PC-3 (cell line): ENCODE results near the gene ABLIM1. TPM values are rescaled to one million over a fixed set of nuclear protein-coding genes. Genes with fewer than 3 reads are reported as not detected.

Experiments used
- ATAC-seq: fragments of 200-7000 bp; cut with Tn5 transposase; 2 replicates; pipeline ENCODE4 v1.9.1; 2020; ENCODE audit warnings: mild to moderate bottlenecking, moderate library complexity
- BruUV-seq: library from RNA; stranded (reverse); fragments of 400-500 nt; replicated peaks from 2 replicates; lab custom pipeline; 2021; lab: Mats Ljungman, UMichigan
- CTCF ChIA-PET: fragments of 300-600 bp; sonication (Branson Sonifier 250); formaldehyde crosslinking; loops from one replicate; lab custom pipeline; 2022; ENCODE audit warnings: antibody characterized with exemption; lab: Charles Lee
- POLR2A ChIA-PET: fragments of 300-600 bp; sonication (Branson Sonifier 250); formaldehyde crosslinking; loops from one replicate; lab custom pipeline; 2022; ENCODE audit warnings: antibody characterized with exemption; ENCODE audit not compliant: unreplicated experiment; lab: Charles Lee
- DNase-seq: peaks from one replicate; pipeline ENCODE4 v3.0.0-alpha.2; 2015
- H2AFZ ChIP-seq: fragments of 300-600 bp; sonication (generic); 2 replicates; pipeline ENCODE4 v1.6.0; 2016; ENCODE audit warnings: antibody characterized with exemption, low read length
- H3F3A ChIP-seq: fragments of 300-600 bp; sonication (generic); one replicate; pipeline ENCODE4 v1.6.0; 2017; ENCODE audit warnings: antibody characterized with exemption, low read length, control low read depth, mild to moderate bottlenecking; ENCODE audit not compliant: unreplicated experiment
- H3K27ac ChIP-seq: fragments of 300-600 bp; sonication (generic); 2 replicates; pipeline ENCODE4 v1.5.1; 2016; ENCODE audit warnings: mild to moderate bottlenecking, low read length
- H3K27me3 ChIP-seq: fragments of 300-600 bp; sonication (generic); 2 replicates; pipeline ENCODE4 v1.6.1; 2016; ENCODE audit warnings: low read length, mixed read lengths
- H3K36me3 ChIP-seq: fragments of 300-600 bp; sonication (generic); 2 replicates; pipeline ENCODE4 v1.6.1; 2016; ENCODE audit warnings: low read depth, mixed run types, low read length, mixed read lengths
- H3K4me1 ChIP-seq: fragments of 300-600 bp; sonication (generic); 2 replicates; pipeline ENCODE4 v1.5.1; 2016; ENCODE audit warnings: low read length; ENCODE audit not compliant: insufficient read depth
- H3K4me2 ChIP-seq: fragments of 300-600 bp; sonication (generic); 2 replicates; pipeline ENCODE4 v1.6.0; 2016; ENCODE audit warnings: low read length
- H3K4me3 ChIP-seq: fragments of 300-600 bp; sonication (generic); 2 replicates; pipeline ENCODE4 v1.5.1; 2016; ENCODE audit warnings: mild to moderate bottlenecking, low read length, mixed read lengths
- H3K79me2 ChIP-seq: fragments of 300-600 bp; sonication (generic); 2 replicates; pipeline ENCODE4 v1.6.1; 2017; ENCODE audit warnings: low read length, mixed read lengths
- H3K9ac ChIP-seq: fragments of 300-600 bp; sonication (generic); 2 replicates; pipeline ENCODE4 v1.6.0; 2016; ENCODE audit warnings: mild to moderate bottlenecking, low read length
- H3K9me2 ChIP-seq: fragments of 300-600 bp; sonication (generic); replicated peaks from 2 replicates; pipeline ENCODE4 v1.6.1; 2016; ENCODE audit warnings: mixed run types, low read length, mixed read lengths
- H3K9me3 ChIP-seq: fragments of 300-600 bp; sonication (generic); 2 replicates; pipeline ENCODE4 v1.6.1; 2016; ENCODE audit warnings: low read length, mixed read lengths
- H4K20me1 ChIP-seq: fragments of 300-600 bp; sonication (generic); 2 replicates; pipeline ENCODE4 v1.6.1; 2016; ENCODE audit warnings: low read length, mixed read lengths
- EZH2 ChIP-seq: fragments of 300-600 bp; sonication (generic); IDR thresholded peaks from one replicate; pipeline ENCODE4 v1.6.1; 2017; ENCODE audit warnings: antibody characterized with exemption, mild to moderate bottlenecking, low read length; ENCODE audit not compliant: unreplicated experiment
- EZH2phosphoT487 ChIP-seq: fragments of 300-600 bp; sonication (generic); IDR thresholded peaks from 2 replicates; pipeline ENCODE4 v1.6.1; 2018; ENCODE audit warnings: mild to moderate bottlenecking, antibody characterized with exemption, low read length, borderline replicate concordance
- intact Hi-C: fragments of 100-400 bp; cut with micrococcal nuclease; formaldehyde crosslinking; loops from 2 replicates; pipeline ENCODE4 v1.9.0; 2023
- total RNA-seq: library from RNA; depleted of rRNA; stranded (reverse); fragments of >200 nt; gene quantifications from 2 replicates; pipeline ENCODE4 v1.2.3, GENCODE V29; 2014
- TF ChIP-seq, protein P1 (sequence below): fragments of 300-600 bp; sonication (generic); conservative IDR thresholded peaks from 2 replicates; pipeline ENCODE4 v1.5.1; 2017; ENCODE audit warnings: antibody characterized with exemption, low read depth, mild to moderate bottlenecking, low read length

ABLIM1 gene
- total RNA-seq, 1 experiment from 2014 or later = 12.3 TPM

DNA sequence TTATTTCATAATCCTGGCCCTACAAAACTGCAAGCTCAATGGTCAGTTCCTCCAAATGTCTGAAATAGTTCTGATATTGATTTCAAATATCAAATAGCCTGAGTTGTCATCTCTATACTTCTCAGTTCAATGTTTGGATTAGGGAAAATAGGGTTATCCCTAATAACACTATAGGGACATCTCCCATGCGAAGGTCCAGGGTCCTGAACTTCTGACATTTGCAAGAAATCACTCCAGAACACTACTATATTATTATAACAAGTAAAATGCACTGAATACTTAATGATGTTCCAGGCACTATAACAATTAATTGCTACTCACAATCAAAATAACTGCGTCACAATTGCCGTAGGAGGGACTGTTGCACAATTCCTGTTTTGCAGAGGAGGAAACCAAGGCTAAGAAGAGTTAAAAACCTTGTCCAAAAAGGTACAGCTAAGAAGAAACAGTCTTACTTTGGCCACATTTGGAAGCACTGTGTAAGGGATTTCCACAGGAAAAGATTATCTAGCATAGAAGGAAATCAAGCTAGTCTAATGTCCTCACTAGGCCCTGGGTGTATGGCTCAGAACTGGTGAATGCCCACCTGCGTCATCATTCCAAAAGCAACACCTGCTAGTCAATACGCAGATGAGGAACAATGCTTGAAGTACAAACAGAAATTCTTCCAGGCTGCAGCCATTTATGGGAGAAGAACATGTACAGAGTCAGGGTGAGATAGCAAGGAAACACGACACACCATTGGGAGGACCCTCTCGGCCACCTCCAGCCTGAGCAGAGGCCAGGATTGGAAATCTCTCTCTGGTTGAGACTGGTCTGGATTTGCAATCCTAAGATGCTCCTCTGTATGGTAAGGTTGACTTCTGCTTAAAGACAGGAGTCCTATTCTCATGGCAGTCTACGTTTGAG, 48.3 kb downstream of the ABLIM1 start:
- intact Hi-C loops = no loop called here
- no peaks in the 10 kb centered on the region for H3K9me3 ChIP-seq
- ChIA-PET CTCF (no interaction called here), POLR2A (no interaction called here)
- no peak overlapping the region for H3K4me3 ChIP-seq
- no peaks in the 10 kb centered on the region for H3K27me3 ChIP-seq
- TF ChIP-seq EZH2 = no peak
- no peak for TF ChIP-seq EZH2phosphoT487
- TF ChIP-seq, protein P1, sequence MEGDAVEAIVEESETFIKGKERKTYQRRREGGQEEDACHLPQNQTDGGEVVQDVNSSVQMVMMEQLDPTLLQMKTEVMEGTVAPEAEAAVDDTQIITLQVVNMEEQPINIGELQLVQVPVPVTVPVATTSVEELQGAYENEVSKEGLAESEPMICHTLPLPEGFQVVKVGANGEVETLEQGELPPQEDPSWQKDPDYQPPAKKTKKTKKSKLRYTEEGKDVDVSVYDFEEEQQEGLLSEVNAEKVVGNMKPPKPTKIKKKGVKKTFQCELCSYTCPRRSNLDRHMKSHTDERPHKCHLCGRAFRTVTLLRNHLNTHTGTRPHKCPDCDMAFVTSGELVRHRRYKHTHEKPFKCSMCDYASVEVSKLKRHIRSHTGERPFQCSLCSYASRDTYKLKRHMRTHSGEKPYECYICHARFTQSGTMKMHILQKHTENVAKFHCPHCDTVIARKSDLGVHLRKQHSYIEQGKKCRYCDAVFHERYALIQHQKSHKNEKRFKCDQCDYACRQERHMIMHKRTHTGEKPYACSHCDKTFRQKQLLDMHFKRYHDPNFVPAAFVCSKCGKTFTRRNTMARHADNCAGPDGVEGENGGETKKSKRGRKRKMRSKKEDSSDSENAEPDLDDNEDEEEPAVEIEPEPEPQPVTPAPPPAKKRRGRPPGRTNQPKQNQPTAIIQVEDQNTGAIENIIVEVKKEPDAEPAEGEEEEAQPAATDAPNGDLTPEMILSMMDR = no peak
- DNase-seq (no peak), ATAC-seq (no peak)
- H3K79me2 ChIP-seq = no peaks in the 10 kb centered on the region
- no peak overlapping the region for H3K9ac ChIP-seq
- H3K36me3 ChIP-seq = no peaks in the 10 kb centered on the region
- H3K4me1 ChIP-seq = peaks cover 15% of the 10 kb centered on the region; the same call in 1 of the 2 replicates
- no peaks in the 10 kb centered on the region for H3F3A ChIP-seq
- no peak overlapping the region for H3K27ac ChIP-seq
- H3K9me2 ChIP-seq = no peaks in the 10 kb centered on the region
- H3K4me2 ChIP-seq = no peak overlapping the region
- H4K20me1 ChIP-seq = no peaks in the 10 kb centered on the region
- H2AFZ ChIP-seq = no peak overlapping the region
- no TSS peak for BruUV-seq

DNA sequence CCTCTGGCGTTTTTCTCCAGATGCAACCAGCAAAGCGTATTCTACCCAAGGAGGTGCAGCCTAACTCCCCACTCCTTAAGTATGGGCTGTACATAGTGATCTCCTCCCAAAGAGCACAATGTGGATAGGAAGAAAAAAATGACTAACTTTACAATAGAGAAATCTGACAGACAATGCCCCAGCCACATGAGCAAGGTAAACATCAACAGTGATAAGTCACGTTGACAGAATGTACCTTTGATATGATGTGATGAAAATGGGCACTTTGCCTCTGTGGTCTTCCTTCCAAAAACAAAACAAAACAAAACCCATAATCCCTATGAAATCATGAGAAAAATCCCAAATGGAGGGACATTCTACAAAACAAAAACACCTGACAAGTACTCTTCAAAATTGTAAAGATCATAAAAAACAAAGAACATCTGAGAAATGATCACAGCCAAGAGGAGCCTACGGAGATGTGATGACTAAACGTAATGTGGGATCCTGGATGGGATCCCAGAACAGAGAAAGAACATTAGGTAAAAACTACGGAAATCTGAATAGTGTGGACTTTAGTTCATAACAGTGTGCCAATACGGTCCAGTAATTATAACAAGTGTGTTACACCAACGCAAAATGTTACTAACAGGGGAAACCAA, 50.6 kb downstream of the ABLIM1 start:
- Histone ChIP-seq H2AFZ (no peak overlapping the region), H3K4me2 (no peak overlapping the region), H3K4me1 (peaks cover 6% of the 10 kb centered on the region; the same call in 1 of the 2 replicates), H3K27me3 (no peaks in the 10 kb centered on the region), H3K27ac (no peak overlapping the region), H3K9me2 (no peaks in the 10 kb centered on the region), H4K20me1 (no peaks in the 10 kb centered on the region), H3K4me3 (no peak overlapping the region), H3K9ac (no peak overlapping the region), H3F3A (no peaks in the 10 kb centered on the region), H3K9me3 (no peaks in the 10 kb centered on the region), H3K36me3 (no peaks in the 10 kb centered on the region), H3K79me2 (no peaks in the 10 kb centered on the region)
- BruUV-seq = no TSS peak
- ATAC-seq (peak; percentile 66), DNase-seq (peak; percentile 51)
- ChIA-PET CTCF (no interaction called here), POLR2A (no interaction called here)
- TF ChIP-seq, protein P1 = no peak
- TF ChIP-seq EZH2 (no peak), EZH2phosphoT487 (no peak)
- intact Hi-C loops = no loop called here
